Bronchial epithelial cell (primary cell): ENCODE measurements around the gene KCNJ3. TPM values are rescaled to one million over a fixed set of nuclear protein-coding genes. Genes with fewer than 3 reads are reported as not detected.

Experiments
- DNase-seq: peaks from one replicate; pipeline ENCODE4 v3.0.0-alpha.2; 2010; ENCODE audit warnings: low read depth
- FAIRE-seq: peaks from 2 replicates; lab custom pipeline; 2011; peaks lifted over from hg19 to GRCh38; lab: Jason Lieb, UNC
- H3K27me3 ChIP-seq: 2 replicates; pipeline ENCODE4 v1.5.1; 2011; ENCODE audit warnings: low read length; ENCODE audit not compliant: control insufficient read depth, insufficient read depth
- H3K36me3 ChIP-seq: 2 replicates; pipeline ENCODE4 v1.5.1; 2011; ENCODE audit warnings: low read length; ENCODE audit not compliant: control insufficient read depth, insufficient read depth
- H3K4me3 ChIP-seq: 2 replicates; pipeline ENCODE4 v1.5.1; 2011; ENCODE audit warnings: mild to moderate bottlenecking, low read depth, low read length, control low read depth
- total RNA-seq: library from RNA; depleted of rRNA; stranded (reverse); fragments of >200 nt; gene quantifications from 2 replicates; pipeline ENCODE4 v1.2.1, GENCODE V29; 2014
- TF ChIP-seq, protein P1 (sequence below): IDR thresholded peaks from 2 replicates; pipeline ENCODE4 v1.5.1; 2011; ENCODE audit warnings: mild to moderate bottlenecking, moderate library complexity, low read length, control low read depth, inconsistent platforms; ENCODE audit not compliant: insufficient read depth, severe bottlenecking

Gene KCNJ3
- total RNA-seq, 1 donor from 2014 or later, result not detected

DNA sequence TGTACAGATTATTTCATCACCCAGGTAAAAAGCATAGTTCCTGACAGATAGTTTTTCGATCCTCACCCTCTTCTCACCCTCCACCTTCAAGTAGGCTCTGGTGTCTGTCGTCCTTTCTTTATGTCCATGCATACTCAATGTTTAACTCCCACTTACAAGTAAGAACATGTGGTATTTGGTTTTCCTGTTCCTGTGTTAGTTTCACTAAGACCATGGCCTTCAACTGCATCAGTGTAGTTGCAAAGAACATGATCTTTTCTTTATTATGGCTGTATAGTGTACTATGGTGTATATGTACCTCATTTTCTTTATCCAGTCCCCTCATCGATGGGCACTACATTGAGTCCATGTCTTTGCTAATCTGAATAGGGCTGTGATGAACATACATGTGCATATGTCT is 184.2 kb downstream of the KCNJ3 start:
- H3K27me3 ChIP-seq, result no peaks in the 10 kb centered on the region
- TF ChIP-seq, protein P1, sequence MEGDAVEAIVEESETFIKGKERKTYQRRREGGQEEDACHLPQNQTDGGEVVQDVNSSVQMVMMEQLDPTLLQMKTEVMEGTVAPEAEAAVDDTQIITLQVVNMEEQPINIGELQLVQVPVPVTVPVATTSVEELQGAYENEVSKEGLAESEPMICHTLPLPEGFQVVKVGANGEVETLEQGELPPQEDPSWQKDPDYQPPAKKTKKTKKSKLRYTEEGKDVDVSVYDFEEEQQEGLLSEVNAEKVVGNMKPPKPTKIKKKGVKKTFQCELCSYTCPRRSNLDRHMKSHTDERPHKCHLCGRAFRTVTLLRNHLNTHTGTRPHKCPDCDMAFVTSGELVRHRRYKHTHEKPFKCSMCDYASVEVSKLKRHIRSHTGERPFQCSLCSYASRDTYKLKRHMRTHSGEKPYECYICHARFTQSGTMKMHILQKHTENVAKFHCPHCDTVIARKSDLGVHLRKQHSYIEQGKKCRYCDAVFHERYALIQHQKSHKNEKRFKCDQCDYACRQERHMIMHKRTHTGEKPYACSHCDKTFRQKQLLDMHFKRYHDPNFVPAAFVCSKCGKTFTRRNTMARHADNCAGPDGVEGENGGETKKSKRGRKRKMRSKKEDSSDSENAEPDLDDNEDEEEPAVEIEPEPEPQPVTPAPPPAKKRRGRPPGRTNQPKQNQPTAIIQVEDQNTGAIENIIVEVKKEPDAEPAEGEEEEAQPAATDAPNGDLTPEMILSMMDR, result no peak
- DNase-seq (no peak), FAIRE-seq (no peak)
- H3K36me3 ChIP-seq, result no peaks in the 10 kb centered on the region
- H3K4me3 ChIP-seq, result no peak overlapping the region

DNA sequence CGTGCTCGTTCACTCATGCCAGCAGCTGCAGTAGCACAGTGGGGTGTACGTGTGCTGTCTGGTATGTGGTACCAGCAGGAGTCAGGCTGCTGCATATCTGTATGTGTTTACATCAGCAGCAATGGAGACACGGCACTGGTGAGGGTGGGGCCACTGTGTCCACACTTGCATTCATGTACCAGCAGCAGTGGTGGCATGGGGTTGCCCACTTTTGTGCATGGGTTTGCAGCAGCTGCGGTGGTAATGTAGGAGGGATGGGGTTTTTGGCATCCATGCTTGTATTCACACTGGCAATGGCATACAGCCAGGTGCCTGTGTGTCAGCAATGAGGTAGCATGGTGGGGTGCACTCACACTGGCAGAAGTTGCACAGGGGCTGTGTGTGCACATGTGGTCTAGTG is 187.8 kb downstream of the KCNJ3 start:
- TF ChIP-seq, protein P1, result no peak
- FAIRE-seq (no peak), DNase-seq (no peak)
- H3K27me3 ChIP-seq, result no peaks in the 10 kb centered on the region
- H3K4me3 ChIP-seq, result no peak overlapping the region
- no peaks in the 10 kb centered on the region for H3K36me3 ChIP-seq

DNA sequence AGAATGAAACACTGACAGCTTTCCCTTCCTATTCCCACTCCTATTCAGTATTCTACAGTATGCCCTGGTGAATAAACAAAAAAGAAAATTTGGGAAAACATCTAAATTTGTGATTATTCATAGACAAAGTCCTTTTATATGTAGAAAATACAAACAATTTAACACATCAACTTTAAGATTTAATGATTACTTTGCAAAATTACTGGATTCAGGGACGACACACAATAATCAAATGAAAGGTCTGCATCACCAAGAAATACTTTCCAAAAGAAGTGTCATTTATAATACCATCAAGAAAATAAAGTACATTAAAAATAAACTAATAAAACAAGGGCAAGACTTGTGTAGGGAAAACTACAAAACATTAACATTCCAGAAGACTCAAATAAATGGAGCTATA is 199.8 kb downstream of the KCNJ3 start:
- Histone ChIP-seq H3K27me3 (no peaks in the 10 kb centered on the region), H3K4me3 (no peak overlapping the region), H3K36me3 (no peaks in the 10 kb centered on the region)
- TF ChIP-seq, protein P1, result no peak
- DNase-seq, result no peak
- no peak for FAIRE-seq

DNA sequence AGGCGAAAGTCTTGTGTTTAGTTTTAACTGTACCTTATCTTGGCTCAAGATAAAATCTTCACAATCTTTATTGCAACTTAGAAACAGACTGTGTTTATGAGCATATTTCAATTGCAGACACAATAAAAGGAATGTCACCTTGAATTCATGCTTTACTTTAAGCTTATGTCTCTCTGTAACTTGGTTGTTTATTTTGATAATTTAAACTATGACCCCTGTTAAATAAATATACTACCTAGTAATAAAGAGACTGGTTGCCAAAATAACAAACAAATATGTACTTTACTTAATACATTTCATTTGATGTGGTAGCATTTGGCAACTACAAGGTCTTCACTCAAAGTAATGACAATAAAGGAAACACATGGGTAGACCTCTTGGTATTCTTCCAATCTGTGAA is 202.6 kb downstream of the KCNJ3 start:
- no peaks in the 10 kb centered on the region for H3K36me3 ChIP-seq
- H3K4me3 ChIP-seq, result no peak overlapping the region
- no peak for FAIRE-seq
- TF ChIP-seq, protein P1, result no peak
- H3K27me3 ChIP-seq, result no peaks in the 10 kb centered on the region
- DNase-seq, result no peak
